ENCODE results near the gene GZMM. TPM values are rescaled to one million over a fixed set of nuclear protein-coding genes. Genes with fewer than 3 reads are reported as not detected.

GZMM gene
- total and polyA plus RNA-seq, 2 of the 13 experiments (the other 11 are each of a cell fraction or from before 2014, with no cell fraction given), result 0.07 TPM; not detected in 1

- TF ChIP-seq TIGD3 (CRISPR knock-in tag; IDR thresholded peaks at IDR 0.05; ENCODE audit: borderline replicate concordance) (no peak), CENPT (CRISPR knock-in tag; IDR thresholded peaks at IDR 0.05; ENCODE audit: low read depth) (no peak), ZSCAN30 (CRISPR knock-in tag; IDR thresholded peaks at IDR 0.05) (no peak), ZNF20 (CRISPR knock-in tag; IDR thresholded peaks at IDR 0.05) (no peak), ZNF33B (CRISPR knock-in tag; IDR thresholded peaks at IDR 0.05) (no peak), MIER2 (CRISPR knock-in tag; IDR thresholded peaks at IDR 0.05) (no peak), YEATS4 (CRISPR knock-in tag; IDR thresholded peaks at IDR 0.05; ENCODE audit: borderline replicate concordance) (no peak), MXD3 (CRISPR knock-in tag; IDR thresholded peaks at IDR 0.05) (0 out of 2 replicates have a peak, but pooled peaks have one; percentile 38), IKZF4 (CRISPR knock-in tag; IDR thresholded peaks at IDR 0.05; ENCODE audit: borderline replicate concordance, low read depth, not compliant biosample characterization) (no peak), DR1 (CRISPR knock-in tag; IDR thresholded peaks at IDR 0.05) (no peak), CHD4 (IDR thresholded peaks at IDR 0.05; ENCODE audit: borderline replicate concordance, low read length) (peak; percentile 65; the same call in 1 of the 2 replicates), NFIB (CRISPR knock-in tag; IDR thresholded peaks at IDR 0.05; ENCODE audit: borderline replicate concordance) (no peak), SRSF4 (IDR thresholded peaks at IDR 0.05; ENCODE audit: low read depth, low read length, poor library complexity, severe bottlenecking) (no peak), ADNP (CRISPR knock-in tag; IDR thresholded peaks at IDR 0.05) (peak; percentile 97), SIX1 (CRISPR knock-in tag; IDR thresholded peaks at IDR 0.05; ENCODE audit: borderline replicate concordance) (no peak), CTCF (CRISPR knock-in tag; IDR thresholded peaks at IDR 0.05) (peak; percentile 93), SP1 (IDR thresholded peaks at IDR 0.05) (no peak), SP1 (CRISPR knock-in tag; IDR thresholded peaks at IDR 0.05) (0 out of 2 replicates have a peak, but pooled peaks have one; percentile 19), ZNF260 (CRISPR knock-in tag; IDR thresholded peaks at IDR 0.05; ENCODE audit: borderline replicate concordance, low read depth) (no peak), ZBTB33 (CRISPR knock-in tag; IDR thresholded peaks at IDR 0.05) (0 out of 2 replicates have a peak, but pooled peaks have one; percentile 29), U2AF2 (IDR thresholded peaks at IDR 0.05; ENCODE audit: low read depth, low read length) (no peak), KDM5B (CRISPR knock-in tag; IDR thresholded peaks at IDR 0.05; ENCODE audit: borderline replicate concordance) (peak; percentile 1; the same call in 1 of the 2 replicates), DPF2 (CRISPR knock-in tag; IDR thresholded peaks at IDR 0.05; ENCODE audit: borderline replicate concordance, low read depth) (no peak), KDM4B (CRISPR knock-in tag; IDR thresholded peaks at IDR 0.05) (no peak), KAT8 (CRISPR knock-in tag; IDR thresholded peaks at IDR 0.05) (0 out of 2 replicates have a peak, but pooled peaks have one; percentile 37)
These were observed 48.3 kb upstream of the GZMM start (continued) for GRCh38 chr19:495402-496111.

Measured in HepG2 (cell line).